GM19035 (cell line): Measurements from ENCODE around the gene HSPB6.

ENCODE experiments used
- ATAC-seq: cut with Tn5 transposase; IDR thresholded peaks from one replicate; pipeline ENCODE4 v1.9.1; 2021; ENCODE audit not compliant: unreplicated experiment

HSPB6 gene

DNA sequence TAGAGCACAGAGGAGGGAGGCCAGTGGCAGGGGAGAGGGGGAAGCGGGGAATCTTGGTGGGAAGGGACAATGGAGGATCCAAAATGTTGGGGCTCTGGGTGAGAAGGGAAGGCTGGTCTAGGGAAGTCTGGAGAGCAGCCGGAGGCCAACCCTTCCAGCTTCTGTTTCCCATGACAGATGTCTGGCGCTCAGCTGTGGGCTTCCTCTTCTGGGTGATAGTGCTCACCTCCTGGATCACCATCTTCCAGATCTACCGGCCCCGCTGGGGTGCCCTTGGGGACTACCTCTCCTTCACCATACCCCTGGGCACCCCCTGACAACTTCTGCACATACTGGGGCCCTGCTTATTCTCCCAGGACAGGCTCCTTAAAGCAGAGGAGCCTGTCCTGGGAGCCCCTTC lies 10.3 kb downstream of the HSPB6 start:
- ATAC-seq = no peak

DNA sequence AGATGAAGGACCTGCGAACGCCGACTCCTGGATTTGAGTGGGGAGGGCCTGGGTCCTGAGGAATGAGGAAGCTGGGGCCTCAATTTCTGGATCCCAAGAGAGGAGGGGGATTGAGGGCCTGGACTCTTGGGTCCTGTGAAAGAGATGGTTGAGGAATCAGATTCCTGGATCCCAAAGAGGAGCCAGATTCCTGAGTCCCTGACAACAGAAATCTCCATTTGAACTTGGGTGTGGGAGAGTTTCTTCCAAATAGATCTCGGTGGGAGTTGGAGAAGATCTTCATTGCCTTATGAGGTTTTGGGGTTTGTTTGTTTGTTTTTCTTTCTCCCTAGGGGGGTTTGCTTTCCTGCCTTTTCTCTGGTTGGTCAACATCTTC lies 10.8 kb downstream of the HSPB6 start:
- no peak for ATAC-seq

DNA sequence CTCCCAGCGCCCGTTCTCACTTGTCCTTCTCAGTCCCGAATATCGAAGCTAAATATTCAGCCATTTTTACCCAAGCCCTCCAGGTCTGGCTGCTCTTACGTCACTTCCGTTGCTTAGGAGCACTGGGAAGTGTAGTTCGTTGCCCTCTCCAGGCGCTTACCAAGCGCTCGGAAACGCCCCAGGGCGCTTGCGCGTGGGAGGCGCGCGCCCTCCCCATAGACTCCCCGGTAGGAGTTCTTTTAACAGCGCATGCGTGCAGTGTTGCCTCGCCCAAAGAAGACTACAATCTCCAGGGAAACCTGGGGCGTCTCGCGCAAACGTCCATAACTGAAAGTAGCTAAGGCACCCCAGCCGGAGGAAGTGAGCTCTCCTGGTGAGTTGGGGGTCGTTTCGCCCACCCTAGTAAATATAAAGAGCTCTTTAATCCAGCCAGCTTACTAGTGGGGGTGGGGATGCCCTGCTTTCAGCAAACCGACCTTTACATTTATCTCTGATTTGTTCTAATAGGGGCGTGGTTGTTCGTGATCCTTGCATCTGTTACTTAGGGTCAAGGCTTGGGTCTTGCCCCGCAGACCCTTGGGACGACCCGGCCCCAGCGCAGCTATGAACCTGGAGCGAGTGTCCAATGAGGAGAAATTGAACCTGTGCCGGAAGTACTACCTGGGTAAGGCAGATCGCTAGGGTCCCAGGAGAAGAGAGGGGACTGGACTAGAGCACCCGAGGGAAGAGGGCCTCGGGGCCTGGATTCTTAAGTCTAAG lies 11.3 kb downstream of the HSPB6 start, which contains the start of the genes PSENEN and U2AF1L4:
Gene PSENEN (plus strand): TSS at position 324 of the 759 bp plus-strand sequence. CDS start 280 bp downstream, at position 604.
Gene U2AF1L4 (minus strand): TSS at position 91 of the 759 bp plus-strand sequence. CDS start 27 bp downstream, at position 64.
- peak; percentile 50 for ATAC-seq

DNA sequence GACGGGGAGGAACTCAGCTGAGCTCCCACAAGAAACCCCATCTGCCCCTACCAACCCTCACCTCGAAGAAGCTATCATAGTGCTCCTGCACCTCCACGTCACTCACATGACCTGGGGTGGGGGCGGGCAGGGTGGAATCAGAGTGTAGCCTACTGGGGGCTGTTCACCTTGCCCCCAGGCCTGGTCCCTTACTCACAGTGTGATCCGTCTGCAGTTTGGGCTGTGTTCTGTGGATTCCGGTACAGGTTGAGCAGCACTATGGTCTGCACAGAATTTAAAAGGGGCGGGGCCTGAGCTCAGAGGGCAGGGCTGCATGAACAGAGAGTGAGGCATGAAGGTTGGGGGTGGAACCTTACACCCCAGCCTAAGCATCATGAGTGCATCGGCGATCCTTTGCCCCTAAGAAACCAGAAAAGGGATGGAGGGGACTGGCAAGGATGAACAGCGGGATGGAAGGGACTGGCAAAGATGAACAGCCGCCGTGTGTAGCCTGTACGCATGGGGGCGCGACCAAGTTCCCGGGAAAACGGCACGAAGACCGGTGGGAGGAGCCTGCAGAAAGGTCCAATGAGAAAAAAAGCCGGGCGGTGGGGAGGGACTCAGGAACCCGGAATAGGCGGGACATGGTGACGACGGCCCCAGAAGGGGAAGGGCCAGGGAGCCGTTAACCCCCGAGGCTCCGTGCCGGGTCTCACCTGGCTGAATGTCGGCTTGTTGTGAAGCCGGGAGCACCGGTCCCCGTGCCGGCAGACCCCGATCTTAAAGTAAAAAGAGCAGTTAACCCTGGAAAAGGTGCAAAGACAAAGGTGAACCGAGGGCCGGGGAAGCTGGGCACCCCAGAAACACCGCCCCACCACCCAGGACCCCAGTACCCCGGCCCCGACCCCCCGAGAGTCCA lies 12.2 kb downstream of the HSPB6 start:
- ATAC-seq = peak; percentile 36

DNA sequence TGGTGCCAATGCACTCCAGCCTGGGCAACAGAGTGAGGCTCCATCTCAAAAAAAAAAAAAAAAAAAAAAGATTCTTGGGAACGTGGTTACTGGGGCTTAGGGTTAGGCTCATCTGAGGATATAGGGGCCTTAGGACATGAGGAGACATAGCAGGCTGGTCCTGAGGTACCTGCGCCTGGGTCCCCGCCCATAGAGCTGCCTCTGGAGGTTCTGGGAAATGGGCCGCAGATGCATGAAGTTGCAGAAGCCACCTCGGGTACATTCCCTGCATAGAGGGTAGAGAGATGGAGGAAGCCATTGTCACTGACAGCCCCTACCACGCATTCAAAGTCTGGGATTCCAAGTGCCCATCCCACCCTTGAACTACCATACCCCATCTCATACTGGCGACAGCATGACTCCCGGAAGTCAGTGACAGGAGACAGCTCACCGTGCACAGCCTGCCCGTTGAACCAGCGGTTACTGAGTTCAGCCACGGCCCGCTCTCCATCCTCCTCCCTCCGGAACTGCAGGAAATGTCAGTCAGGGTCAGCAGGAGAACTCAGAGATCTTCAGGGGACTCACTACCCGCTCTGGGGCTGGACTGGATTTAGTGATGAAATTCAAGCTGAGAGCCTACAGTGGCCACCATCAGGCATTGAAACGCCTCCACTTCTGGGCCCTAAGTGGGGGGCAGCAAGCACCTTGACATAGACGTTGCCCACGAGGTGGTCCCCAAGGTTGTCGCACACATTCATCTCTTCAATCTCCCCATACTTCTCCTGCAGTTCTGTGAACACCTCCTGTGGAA lies 13.0 kb downstream of the HSPB6 start:
- ATAC-seq = no peak

DNA sequence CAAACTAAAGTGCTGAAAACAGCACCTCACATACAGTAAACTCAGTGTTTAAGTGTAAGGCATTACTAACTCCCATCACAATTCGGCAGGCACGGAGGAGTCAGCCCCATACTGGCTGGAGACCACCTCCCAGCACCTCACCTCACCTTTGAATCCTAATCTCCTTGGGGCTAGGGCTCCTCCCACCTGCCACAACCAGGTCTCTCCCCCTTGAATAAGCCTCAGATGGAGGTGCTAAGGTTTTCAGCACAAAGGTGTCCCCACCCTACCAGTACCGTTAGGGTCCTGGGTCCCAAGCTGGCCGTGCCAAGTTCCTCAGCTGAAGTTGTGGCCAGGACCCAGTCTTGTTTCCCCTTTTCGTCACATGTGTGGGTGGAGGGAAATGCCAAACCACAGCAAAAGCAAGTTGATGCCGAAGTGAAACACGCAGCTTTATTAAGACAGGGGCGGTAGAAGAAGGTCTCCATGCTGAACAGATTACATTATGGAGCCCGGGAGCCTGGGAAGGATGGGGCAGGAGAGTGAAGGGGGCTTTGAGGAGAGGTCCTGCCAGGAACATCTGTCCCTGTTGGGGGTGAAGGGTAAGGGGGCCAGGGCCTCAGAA lies 14.6 kb downstream of the HSPB6 start, which contains the start of gene IGFLR1:
Gene IGFLR1 (minus strand): TSS at position 332 of the 604 bp plus-strand sequence. CDS start 1,272 bp downstream, outside the sequence.
- no peak for ATAC-seq

DNA sequence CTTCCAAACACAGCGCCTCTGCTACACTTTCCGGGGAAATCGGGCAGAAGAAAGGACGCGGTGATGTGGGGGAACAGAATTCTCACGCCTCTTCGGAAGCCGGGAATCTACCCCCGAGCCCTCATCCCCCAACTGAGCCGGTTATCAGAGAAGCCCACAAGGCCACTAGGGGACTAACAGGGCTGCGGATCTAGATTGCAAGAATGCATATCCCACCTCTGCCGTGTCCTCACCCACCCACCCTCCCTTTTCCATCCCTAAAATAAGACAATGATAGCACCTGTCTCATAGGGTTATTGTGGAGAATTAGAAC lies 15.7 kb downstream of the HSPB6 start:
- no peak for ATAC-seq

DNA sequence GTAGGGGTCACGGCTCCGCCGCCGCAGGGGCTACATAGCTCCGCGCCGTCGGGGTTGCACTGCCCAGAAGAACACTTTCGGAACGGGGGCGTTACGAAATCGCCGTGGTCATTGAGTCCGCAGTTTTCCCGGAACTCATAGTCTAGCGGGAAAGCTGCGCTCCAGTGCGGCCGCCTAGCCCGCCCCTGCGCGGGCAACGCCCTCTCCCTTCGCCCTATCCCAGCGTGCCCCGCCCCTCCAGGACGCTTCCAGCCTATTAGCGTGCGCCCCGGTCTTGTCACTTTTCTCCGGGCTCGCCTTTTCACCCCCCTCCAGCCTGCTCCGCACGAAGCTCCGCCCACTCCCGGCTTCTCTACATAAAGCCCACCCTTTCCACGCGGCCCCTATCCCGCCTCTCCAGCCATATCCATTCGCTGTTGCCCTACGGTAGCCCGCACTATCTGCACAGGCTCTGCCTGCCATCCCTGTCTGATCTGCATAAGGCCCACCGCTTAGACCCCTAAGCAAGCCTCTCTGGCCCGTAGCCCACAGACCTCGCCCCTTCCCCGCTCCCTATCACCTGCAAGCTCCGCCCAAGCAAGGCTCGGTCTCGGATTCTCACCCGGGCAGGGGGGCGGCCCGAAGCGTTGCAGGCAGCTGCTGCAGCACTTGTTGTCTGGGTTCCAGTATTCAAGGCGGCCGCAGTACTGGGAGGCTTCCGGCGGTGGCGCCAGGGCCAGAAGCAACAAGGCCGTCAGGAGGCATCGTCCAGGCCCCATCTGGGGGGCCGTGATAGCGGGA lies 16.2 kb downstream of the HSPB6 start:
- peak; percentile 51 for ATAC-seq

DNA sequence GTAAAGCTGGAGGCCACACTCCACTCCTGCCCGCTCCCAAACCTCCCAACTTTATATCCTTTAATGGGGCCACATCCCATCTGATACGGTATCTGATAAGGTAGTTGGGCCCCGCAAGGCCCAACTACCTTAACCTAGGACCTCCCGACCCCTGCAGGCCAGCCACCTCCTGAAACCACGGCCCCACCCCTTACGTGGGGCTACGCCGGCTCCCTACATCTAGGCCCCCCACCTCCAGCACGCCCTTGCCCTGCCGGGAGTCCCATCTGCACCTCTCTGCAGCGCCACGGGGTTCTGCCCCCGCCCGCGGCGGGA lies 16.8 kb downstream of the HSPB6 start:
- ATAC-seq = no peak

DNA sequence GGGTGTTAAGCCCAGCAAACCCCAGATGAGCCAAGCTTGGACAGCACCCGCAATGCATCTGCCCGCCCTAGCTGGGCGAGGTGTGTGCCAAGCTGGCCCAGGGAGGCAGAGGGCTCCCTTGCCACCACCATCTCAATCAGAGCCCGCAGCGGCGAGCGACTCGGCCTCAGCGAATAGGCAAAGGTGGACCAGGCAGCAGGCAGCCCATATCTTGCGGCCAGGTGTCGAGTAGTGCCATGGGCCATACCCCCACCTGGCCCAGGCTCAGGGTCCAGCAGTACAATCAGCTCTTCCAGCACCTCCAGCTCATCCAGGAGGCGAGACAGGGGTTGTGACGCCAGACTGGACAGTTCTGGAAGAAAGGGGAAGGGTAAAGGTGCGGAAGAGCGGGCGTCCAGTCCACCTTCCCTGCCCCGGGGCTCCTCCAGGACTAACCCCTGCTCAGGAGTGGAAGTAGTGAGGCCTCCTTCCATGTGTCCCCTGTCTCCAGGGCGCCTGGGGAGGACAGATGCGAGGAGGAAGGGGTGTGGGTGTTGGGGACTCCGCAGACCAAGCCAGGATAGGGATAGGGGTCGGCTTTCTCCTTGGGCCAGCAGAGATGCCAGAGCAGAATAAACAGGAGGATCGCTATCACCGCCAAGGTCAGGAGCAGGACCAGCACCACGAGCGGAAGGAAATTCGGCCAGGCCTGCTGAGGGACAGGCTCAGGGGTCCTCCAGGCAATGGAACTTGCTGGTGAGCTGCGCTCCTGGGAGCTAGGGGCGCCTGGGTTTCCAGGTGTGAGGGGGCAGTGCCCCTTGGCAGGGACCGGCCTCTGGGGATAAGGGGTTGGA lies 17.3 kb downstream of the HSPB6 start:
- ATAC-seq = no peak

DNA sequence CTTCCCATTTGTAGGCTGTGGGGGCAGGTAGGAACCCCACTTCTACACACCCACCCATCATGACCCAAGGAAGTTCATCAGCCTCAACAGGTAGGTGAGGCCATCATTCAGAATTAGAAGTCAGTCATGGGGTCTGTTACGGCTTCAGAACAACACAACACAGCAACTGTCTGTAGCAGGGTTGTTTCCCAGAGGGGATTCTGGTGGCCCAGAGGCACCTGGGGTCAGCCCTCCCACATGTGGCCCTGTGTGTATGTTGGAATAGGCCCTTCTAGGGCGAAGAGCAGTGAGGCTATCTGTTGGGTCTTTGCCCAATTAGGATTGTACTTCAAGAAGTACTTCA lies 18.0 kb downstream of the HSPB6 start:
- ATAC-seq = no peak

DNA sequence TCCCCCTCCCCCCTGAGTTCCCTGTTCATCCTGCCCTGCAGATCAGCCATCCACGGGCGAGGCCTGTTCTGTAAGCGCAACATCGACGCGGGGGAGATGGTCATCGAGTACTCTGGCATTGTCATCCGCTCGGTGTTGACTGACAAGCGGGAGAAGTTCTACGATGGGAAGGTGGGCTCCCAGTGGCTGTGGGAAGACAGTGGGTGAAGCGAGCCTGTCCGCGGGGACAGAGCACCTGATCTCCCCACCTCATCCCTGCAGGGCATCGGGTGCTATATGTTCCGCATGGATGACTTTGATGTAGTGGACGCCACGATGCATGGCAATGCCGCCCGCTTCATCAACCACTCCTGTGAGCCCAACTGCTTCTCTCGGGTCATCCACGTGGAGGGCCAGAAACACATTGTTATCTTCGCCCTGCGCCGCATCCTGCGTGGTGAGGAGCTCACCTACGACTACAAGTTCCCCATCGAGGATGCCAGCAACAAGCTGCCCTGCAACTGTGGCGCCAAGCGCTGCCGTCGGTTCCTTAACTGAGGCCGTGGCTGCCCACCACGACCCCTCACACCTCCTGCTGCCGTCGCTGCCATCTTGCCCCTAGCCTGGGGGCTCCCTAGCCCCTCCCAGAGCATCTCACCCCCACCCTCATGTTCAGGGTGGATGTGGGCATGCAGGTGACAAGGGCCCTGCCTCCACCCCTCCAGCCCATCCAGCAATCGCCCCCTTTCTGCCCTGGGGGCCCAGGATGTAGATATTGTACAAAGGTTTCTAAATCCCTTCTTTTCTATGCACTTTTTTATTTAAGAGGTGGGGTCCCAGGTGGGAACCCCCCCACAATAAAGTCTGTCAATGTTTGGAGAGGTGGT lies 18.6 kb downstream of the HSPB6 start:
- no peak for ATAC-seq

DNA sequence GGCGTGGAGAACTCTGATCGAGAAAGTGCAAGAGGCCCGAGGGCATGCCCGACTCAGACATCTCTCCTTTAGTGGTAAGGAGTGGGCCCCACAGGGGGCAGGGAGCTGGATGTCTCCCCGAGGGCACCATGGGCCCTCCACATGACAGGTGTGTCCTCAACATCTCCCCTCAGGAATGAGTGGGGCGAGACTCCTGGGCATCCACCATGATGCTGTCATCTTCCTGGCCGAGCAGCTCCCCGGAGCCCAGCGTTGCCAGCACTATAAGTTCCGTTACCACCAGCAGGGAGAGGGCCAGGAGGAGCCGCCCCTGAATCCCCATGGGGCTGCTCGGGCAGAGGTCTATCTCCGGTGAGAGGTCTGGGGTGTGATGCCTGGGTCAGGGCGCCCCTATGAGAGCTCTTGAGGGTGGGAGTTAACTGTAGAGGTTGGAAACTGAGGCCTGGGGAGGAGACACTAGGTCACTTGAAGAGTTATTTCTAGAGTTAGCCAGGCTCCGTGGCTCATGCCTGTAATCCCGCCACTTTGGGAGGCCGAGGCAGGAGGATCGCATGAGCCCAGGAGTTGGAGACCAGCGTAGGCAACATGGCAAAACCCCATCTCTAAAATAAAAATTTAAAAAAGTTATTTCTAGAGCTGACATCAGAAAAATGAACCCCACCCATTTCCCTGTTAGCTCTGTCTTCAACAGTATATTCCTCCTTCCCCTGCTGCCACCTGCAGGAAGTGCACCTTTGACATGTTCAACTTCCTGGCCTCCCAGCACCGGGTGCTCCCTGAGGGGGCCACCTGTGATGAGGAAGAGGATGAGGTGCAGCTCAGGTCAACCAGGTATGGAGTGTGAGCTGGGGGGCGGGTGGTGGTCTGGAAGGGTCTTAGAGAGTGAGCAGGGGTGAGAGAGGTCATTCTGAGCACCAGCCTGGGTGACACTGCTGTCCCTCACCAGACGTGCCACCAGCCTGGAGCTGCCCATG lies 19.6 kb downstream of the HSPB6 start:
- ATAC-seq = no peak

DNA sequence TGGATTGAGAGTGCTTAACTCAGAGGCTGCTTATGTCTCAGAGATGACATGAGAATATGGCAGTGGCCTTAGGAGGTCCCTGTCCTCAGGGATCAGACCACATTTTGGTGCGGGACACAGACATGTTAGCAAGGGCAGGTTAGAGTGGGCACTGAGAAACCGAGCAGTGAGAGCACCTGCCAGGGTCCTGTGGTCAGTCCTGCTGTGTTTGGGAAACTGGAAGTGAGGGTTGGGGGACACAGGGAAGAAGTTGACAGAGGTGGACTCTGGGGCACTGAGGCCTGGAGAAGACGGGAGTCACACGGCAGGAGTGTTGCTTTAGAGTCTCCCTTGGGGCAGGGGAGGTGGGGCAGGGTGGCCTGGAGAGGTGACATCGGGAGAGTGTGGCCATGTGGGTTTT lies 21.9 kb downstream of the HSPB6 start:
- no peak for ATAC-seq

DNA sequence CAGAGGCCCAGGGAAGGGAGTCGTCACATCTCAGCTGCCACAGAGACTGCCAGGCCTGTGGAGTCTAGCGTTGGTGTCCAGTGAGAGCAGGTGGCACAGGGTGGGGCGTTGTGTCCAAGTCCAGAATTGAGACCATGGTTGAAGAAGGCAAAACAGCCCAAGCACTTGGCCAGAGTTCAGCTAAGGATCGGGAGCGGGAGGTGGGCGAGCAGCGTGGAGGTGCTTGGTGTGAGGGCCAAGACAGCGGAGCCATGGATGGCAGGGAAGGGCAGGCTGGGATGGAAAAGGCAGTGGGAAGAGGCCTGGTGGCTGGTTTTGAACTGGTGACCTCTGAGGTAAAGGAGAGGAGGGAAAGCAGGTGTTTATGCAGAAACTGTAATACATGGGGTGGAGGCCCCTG lies 22.6 kb downstream of the HSPB6 start:
- ATAC-seq = no peak

DNA sequence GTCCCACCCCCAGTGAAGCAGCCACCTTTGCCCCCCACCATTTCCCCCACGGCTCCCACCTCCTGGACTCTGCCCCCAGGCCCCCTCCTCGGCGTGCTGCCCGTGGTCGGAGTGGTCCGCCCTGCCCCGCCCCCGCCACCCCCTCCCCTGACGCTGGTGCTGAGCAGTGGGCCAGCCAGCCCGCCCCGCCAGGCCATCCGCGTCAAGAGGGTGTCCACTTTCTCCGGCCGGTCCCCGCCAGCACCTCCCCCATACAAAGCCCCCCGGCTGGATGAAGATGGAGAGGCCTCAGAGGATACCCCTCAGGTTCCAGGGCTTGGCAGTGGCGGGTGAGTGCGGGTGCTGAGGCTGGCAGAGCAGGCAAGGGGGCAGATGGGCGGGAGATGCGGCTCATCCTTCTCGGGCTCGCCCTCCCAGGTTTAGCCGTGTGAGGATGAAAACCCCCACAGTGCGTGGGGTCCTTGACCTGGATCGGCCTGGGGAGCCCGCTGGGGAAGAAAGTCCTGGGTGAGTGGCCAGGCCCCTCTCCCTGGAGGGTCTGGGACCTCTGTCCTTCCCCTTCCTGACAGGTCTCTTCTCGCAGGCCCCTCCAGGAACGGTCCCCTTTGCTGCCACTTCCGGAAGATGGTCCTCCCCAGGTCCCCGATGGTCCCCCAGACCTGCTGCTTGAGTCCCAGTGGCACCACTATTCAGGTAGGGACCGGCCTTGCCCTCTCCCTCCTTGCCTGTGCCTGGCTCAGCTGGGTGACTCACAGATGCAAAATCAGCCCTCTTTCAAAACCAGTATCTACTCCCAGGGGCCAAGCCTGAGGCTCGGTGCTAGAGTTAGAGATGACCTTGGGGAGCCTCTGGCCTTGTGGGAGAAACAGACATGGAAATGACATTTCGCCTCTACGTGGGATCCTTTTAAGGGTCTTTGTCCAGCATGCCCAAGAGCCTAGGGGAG lies 23.4 kb downstream of the HSPB6 start:
- no peak for ATAC-seq
